ENCODE results near the gene JAK3.
A peak's percentile ranks its signal among the peaks of the same experiment; 100 is the strongest.

Gene JAK3

GRCh38 chr19:17866312-17866963 lies 18.7 kb upstream of the JAK3 start:
- DNase-seq (ENCODE audit: low read depth, low spot score): no peak

- DNase-seq (ENCODE audit: low read depth, low spot score): no peak
These were observed 17.9 kb upstream of the JAK3 start for GRCh38 chr19:17865364-17866311.

DNA sequence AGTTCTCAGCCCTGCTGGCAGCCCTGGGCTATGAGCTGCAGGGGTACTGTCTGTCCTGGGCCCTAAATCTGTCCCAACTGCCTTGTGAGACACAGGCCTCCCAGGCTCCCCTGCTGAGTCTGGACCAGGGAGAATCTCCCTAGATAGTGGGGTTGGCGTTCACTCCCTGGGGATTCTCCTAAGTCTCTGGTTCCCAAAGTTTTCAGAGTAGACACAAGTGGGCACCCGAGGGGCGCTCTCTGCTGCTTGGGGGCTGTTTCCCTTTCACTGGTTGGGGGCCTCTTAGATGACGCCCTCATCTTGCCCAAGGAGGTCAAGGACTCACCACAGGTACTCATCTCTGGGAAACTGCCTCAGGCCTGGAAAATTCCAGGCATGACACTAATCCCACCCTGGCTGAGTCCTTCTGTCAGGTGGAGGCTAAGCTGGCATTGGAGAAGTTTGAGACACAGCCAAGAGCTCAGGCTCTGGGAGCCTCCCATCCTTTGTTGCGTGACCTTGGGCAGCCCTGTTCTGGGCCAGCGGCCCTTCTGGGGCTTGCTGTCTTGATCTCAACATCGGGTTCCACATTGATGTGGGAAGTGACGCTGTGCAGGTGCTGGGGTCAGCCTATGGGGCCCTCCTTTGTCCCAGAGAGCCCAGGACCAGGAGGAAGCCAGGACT lies 15.9 kb upstream of the JAK3 start:
- no peak for DNase-seq (ENCODE audit: low read depth, low spot score)

DNA sequence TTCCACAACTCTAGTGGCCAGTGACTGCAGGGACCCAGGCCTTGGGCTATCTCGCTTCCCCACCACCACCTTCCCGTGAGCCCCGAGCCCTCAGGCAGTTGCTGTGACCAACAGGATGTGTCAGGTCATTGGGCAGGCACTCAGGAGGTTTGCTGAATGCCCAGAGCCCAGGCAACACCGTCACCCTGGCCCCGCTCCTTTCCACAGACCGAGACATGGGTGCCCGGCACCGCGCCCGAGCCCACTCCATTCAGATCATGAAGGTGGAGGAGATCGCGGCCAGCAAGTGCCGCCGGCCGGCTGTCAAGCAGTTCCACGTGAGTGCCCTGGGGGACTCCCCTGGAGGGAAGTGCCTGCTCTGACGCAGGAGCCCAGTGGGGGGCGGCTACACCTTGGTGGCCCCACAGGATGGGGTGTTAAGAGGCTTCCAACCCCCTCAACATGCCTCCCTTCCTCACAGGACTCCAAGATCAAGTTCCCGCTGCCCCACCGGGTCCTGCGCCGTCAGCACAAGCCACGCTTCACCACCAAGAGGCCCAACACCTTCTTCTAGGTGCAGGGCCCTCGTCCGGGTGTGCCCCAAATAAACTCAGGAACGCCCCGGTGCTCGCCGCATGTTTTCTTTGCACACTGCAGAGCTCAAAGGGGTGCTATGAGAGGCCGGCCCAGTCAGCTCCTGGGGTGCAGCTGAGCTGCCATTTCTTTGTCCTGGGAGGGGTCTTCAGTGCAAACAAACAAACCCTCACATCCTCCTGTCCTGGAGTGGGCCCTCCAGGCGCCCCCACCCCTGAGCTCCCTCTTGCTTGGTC lies 15.1 kb upstream of the JAK3 start:
- no peak for DNase-seq (ENCODE audit: low read depth, low spot score)

DNA sequence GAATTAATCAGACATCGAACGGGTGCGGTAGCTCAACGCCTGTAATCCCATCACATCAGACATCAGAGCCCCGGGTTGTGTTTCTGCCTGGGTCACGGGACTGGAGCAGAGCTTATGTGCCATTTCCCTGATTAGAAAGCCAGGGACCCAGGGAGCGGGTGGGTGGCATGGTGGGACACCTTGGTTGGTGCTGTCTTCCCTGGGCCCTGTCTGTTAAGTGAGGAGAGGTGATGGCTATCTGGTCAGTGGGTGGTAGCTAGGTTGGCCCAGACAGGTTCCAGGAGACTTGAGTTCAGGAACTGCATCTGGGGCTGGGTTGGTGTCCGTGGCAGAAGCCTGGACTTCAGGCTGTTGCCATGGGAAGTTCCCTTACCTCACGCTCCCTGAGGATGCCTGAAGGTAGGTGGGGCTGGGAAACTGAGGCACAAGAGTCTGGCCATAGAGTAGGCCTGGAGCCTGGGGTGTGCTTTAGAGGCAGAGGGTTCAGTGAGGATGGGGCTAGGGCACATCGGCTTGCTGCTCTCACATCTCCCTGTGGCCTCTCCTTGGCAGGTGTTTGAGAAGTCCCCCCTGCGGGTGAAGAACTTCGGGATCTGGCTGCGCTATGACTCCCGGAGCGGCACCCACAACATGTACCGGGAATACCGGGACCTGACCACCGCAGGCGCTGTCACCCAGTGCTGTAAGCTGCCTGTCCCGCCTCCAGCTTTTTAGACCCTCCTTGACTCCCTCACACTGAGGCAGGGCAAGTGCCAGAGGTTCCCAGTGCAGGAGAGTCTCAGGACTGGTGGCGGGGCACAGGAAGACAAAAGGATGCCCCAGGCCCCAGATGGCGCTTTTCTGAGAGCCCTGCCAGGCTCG lies 14.0 kb upstream of the JAK3 start:
- no peak for DNase-seq (ENCODE audit: low read depth, low spot score)

GRCh38 chr19:17860993-17861360 lies 13.2 kb upstream of the JAK3 start:
- DNase-seq (ENCODE audit: low read depth, low spot score): no peak

- no peak for DNase-seq (ENCODE audit: low read depth, low spot score)
These were observed 12.7 kb upstream of the JAK3 start for GRCh38 chr19:17860331-17860992.

GRCh38 chr19:17859533-17860330 lies 11.9 kb upstream of the JAK3 start, which contains the start of gene RPL18A:
RPL18A (plus strand) TSS chr19:17859910; CDS start chr19:17859957, 47 bp downstream.
- DNase-seq (ENCODE audit: low read depth, low spot score): peak; percentile 100

DNA sequence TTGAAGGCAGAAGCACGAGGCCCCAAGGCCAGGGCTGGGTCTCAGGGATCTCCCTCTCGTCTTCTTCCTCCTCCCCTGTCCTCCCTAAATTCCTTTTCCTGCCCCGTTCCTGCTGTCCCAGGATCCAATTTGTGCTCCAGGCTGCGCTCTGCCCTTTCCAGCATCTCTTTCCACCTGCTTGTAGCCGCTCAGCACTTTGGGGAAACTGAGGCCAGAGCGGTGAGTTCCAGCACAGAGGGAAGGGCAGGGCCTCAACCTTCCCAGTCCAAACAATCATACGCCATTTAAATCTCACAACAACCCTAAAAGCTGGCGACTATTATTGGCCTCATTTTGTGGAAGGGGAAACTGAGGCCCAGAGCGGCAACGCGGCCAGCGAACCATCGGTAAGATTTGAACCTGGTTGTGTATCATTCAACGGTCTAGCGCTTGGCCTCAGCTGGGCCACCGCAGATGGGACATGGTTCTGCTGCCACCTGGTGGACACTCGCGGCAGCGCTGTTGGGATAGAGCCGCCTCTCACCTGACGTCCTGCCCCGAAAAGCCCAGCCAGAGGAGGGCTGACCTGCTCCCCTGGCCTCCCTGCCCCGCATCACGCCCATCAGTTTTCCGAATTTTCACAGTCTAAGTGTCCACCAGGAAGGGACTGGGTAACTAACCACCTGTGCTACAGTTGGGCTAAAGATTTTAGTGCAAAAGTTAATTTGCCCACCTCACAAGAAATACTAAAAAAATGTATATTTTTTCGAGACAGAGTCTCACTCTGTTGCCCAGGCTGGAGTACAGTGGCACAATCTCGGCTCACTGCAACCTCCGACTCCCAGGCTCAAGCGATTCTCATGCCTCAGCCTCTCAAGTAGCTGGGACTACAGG lies 7.7 kb upstream of the JAK3 start:
- no peak for DNase-seq (ENCODE audit: low read depth, low spot score)

GRCh38 chr19:17854061-17854460 lies 6.3 kb upstream of the JAK3 start:
- no peak for DNase-seq (ENCODE audit: low read depth, low spot score)

GRCh38 chr19:17848595-17849292 lies 962 bp upstream of the JAK3 start:
- DNase-seq (ENCODE audit: low read depth, low spot score): no peak

DNA sequence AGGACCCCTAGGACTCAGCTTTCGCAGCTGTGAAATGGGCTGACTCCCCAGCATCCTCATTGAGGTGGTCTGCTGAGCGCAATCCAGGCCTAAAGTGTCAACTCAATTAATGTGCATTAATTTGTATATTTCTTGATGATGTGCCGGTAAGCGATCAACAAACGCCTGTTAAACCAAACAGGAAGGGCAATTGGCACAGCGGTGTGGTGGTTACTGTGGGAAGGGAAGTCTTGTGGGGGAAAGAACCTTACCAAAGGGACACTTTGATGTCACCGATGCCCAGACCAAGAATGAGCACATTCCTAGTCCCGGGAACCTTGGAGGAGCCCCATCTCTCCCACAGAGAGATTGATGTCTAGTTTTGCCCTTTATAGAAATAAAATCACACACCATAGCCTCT lies 1.6 kb downstream of the JAK3 start:
- no peak for DNase-seq (ENCODE audit: low read depth, low spot score)

GRCh38 chr19:17843908-17844490 lies 3.8 kb downstream of the JAK3 start:
- DNase-seq (ENCODE audit: low read depth, low spot score): no peak

- DNase-seq (ENCODE audit: low read depth, low spot score): no peak
These were observed 4.4 kb downstream of the JAK3 start for GRCh38 chr19:17843292-17843827.

- no peak for DNase-seq (ENCODE audit: low read depth, low spot score)
These were observed 5.0 kb downstream of the JAK3 start for GRCh38 chr19:17842663-17843291.

Measured in iPS DF 19.7 (cell line).